GM12872 (cell line): Measurements from ENCODE around the gene APELA.

Experiments used
- TF ChIP-seq, protein P1 (sequence below): IDR thresholded peaks from 3 replicates; pipeline ENCODE4 v1.5.1; 2011; ENCODE audit warnings: low read depth, mild to moderate bottlenecking, low read length, moderate library complexity; ENCODE audit not compliant: insufficient read depth

The APELA gene

DNA sequence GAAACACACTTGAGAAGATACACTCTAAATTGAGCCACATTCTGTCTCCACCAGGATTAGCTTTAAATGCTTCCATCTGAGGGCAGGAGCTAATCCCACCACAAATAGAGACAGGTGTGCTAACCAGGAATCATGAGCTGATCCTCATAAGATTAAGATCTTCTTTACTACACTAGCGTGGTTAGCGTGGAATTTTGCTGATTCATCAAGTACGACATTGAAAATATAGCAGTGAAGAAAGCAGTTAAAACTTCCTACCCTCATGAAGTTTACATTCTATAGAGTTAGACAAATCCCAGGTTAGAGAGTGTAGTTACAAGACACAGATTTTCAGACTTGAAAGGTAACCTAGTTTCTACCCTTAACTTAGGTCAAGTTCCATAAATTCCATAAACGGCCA lies 5.3 kb upstream of the APELA start:
- TF ChIP-seq, protein P1, sequence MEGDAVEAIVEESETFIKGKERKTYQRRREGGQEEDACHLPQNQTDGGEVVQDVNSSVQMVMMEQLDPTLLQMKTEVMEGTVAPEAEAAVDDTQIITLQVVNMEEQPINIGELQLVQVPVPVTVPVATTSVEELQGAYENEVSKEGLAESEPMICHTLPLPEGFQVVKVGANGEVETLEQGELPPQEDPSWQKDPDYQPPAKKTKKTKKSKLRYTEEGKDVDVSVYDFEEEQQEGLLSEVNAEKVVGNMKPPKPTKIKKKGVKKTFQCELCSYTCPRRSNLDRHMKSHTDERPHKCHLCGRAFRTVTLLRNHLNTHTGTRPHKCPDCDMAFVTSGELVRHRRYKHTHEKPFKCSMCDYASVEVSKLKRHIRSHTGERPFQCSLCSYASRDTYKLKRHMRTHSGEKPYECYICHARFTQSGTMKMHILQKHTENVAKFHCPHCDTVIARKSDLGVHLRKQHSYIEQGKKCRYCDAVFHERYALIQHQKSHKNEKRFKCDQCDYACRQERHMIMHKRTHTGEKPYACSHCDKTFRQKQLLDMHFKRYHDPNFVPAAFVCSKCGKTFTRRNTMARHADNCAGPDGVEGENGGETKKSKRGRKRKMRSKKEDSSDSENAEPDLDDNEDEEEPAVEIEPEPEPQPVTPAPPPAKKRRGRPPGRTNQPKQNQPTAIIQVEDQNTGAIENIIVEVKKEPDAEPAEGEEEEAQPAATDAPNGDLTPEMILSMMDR, result no peak

DNA sequence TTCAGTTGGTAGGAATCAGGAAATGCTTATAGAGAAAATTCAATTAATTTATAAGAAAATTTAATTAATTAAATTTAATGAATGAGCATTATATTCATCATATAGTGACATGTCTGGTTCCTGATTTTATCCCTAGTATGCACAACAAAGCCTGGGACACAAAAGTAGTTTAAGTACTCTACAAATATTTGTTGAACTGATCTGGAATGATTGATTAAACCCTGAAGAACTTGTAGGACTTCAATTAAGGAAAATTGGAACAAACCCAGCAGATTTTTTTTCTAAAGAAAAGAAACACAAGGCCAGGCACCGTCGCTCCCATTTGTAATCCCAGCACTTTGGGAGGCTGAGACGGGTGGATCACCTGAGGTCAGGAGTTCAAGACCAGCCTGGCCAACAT lies 4.5 kb upstream of the APELA start:
- TF ChIP-seq, protein P1, result no peak

DNA sequence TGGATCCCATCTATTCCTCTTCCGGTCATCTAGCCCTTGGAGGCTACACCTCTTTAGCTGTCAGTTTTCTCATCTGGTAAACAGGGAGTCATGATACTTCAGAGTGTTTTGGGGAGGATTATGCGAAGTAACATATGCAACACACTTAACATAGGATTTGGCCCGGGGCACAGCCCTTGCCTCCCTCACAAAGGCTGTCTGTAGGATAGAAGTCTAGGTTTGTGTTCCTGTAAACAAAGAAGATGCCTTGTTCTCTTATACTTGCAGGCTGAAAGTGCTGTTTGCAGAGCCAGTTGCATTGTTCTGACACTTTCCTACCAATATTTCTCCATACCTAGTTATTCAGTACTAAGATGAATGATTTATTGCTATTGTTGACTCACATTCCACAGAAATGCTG lies 2.2 kb upstream of the APELA start:
- TF ChIP-seq, protein P1, result no peak

DNA sequence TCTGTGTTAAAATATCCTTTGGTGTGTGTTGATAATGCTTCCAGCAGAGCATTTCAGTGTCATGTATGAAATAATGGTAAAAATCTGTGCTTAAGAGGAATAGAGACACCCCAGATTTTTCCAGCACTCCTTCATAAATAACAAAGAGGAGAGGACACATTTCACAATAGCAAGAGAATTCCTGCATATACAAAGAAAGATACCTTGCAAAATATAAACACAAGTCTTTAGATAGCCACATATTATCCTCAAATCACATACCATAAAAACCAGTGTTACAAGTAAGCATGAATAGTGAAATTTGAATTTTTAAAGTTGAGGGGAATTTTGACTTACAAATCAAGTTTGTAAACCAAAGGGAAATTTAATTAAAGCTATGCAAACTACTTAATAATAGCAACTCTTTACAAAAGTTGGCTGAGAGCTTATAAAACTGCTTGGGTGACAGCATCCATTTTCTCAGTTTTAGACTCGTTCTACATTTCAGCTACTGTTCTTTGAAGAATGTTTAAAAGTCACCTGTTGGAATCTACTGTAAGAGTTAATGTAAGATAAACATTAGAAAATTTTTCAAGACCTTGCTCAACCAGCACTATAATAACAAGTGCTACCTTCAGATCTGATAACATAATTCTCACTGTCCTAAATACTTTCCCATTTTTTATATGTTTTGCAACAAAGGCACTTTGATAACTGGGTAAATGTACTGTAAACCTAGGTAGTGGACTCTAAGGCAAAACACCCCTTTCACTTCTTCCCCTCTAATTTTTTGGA lies 3.7 kb downstream of the APELA start:
- TF ChIP-seq, protein P1, result no peak

DNA sequence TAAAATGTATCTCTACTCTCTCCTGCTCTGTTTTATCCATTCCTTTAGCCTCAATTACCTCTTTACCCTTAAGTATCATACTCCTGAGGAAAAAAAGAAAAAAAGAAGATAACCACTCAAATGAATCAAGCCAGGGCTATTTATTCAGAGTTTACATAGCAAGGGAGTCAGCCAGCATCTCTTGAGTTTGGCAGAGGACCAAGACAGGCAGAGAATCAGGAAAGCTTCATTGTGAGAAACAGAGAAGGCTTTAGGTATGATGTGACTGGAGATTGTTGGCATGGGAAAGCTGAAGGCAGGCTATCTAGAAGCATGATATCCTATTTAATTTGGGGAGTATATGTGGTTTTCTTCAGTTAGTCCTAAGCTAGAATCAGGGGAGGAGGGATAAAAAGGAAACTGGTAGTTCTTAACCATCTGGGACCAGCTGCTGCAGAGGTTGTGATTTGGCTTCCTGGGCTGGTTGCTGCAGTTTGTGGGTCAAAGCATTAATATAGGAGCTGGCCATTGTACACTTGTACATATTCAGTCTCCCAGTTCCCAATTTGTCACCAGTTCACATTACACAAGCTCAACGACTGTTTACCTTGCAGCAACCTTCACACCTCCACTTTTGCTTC lies 11.2 kb downstream of the APELA start:
- TF ChIP-seq, protein P1, result no peak

DNA sequence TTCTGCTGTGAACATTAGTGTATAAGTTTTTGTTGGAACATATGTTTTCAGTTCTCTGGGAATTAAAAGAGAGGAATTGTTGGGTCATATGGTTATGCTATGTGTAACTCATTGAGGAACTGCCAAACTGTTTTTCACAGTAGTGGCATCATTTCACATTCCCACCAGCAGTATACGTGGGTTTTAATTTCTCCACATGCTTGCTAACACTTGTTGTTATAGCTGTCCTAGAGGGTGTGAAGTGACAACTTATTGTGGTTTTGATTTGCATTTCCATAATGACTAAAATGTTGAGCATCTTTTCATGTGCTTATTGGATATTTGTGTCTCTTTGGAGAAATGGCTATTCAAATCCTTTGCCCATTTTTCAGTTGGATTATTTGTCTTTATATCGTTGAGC lies 13.7 kb downstream of the APELA start:
- TF ChIP-seq, protein P1, result no peak

DNA sequence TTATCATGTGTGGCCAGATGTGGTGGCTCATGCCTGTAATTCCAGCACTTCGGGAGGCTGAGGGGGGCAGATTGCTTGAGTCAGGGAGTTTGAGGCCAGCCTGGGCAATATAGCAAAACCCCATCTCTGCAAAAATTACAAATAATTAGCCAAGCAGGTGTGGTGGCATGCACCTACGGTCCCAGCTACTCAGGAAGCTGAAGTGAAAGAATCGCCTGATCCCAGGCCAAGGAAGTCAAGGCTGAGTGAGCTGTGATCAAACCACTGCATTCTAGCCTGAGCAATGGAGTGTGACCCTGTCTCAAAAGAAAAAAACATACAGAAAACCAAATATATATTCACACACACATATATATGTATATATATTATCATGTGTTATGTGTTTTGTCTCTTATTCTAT lies 15.0 kb downstream of the APELA start:
- TF ChIP-seq, protein P1, result no peak
